Measurements from ENCODE around the gene COMMD1.

- TF ChIP-seq CTCF (IDR thresholded peaks at IDR 0.05) (no peak), EZH2phosphoT487 (IDR thresholded peaks at IDR 0.05; ENCODE audit: borderline replicate concordance, low read depth) (no peak), FOSL2 (IDR thresholded peaks at IDR 0.05; ENCODE audit: borderline replicate concordance, low read depth) (no peak), ZBTB33 (IDR thresholded peaks at IDR 0.05; ENCODE audit: borderline replicate concordance, low read depth) (no peak), NRF1 (IDR thresholded peaks at IDR 0.05; ENCODE audit: low read depth, low read length) (no peak), MAX (IDR thresholded peaks at IDR 0.05; ENCODE audit: low read depth) (no peak), POLR2AphosphoS5 (IDR thresholded peaks at IDR 0.05; ENCODE audit: low read depth, low read length) (no peak)
Observed at GRCh38 chr2:61967262-61967661, 61.8 kb downstream of the COMMD1 start.
